ENCODE measurements around the gene PRMT7.

DNA sequence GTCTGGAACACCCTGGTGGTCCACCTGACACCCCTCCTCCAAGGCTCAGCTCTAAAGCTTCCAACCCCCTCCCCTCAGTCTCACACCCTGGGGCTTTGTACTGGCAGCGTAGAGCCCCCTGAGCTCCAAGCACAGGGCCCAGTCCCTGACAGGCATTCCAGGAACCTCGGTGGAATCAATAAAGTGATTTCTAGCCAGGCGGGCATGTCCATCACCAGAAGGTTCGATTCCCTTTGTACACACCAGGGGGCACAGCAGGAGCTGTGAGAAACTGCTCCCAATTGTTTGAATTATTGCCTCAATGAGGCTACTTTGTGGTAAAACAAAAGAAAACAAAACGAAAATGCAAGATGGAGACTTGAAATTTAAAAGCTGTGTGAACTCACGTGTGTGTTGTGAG is 85.7 kb downstream of the PRMT7 start:
- TF ChIP-seq RAD21 (conservative IDR thresholded peaks at IDR 0.05) (no peak), EZH2 (IDR thresholded peaks at IDR 0.05; ENCODE audit: borderline replicate concordance, insufficient read depth, low read length, poor library complexity, severe bottlenecking) (no peak), TAF1 (IDR thresholded peaks at IDR 0.05; ENCODE audit: low read depth) (no peak), POLR2AphosphoS5 (IDR thresholded peaks at IDR 0.05) (no peak), EP300 (conservative IDR thresholded peaks at IDR 0.05; ENCODE audit: poor library complexity, severe bottlenecking) (no peak), SMC3 (conservative IDR thresholded peaks at IDR 0.05; ENCODE audit: poor library complexity) (no peak)
- TF ChIP-seq, protein P1, sequence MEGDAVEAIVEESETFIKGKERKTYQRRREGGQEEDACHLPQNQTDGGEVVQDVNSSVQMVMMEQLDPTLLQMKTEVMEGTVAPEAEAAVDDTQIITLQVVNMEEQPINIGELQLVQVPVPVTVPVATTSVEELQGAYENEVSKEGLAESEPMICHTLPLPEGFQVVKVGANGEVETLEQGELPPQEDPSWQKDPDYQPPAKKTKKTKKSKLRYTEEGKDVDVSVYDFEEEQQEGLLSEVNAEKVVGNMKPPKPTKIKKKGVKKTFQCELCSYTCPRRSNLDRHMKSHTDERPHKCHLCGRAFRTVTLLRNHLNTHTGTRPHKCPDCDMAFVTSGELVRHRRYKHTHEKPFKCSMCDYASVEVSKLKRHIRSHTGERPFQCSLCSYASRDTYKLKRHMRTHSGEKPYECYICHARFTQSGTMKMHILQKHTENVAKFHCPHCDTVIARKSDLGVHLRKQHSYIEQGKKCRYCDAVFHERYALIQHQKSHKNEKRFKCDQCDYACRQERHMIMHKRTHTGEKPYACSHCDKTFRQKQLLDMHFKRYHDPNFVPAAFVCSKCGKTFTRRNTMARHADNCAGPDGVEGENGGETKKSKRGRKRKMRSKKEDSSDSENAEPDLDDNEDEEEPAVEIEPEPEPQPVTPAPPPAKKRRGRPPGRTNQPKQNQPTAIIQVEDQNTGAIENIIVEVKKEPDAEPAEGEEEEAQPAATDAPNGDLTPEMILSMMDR (IDR thresholded peaks at IDR 0.05; ENCODE audit: poor library complexity, severe bottlenecking) = no peak
- TF ChIP-seq, protein P2, sequence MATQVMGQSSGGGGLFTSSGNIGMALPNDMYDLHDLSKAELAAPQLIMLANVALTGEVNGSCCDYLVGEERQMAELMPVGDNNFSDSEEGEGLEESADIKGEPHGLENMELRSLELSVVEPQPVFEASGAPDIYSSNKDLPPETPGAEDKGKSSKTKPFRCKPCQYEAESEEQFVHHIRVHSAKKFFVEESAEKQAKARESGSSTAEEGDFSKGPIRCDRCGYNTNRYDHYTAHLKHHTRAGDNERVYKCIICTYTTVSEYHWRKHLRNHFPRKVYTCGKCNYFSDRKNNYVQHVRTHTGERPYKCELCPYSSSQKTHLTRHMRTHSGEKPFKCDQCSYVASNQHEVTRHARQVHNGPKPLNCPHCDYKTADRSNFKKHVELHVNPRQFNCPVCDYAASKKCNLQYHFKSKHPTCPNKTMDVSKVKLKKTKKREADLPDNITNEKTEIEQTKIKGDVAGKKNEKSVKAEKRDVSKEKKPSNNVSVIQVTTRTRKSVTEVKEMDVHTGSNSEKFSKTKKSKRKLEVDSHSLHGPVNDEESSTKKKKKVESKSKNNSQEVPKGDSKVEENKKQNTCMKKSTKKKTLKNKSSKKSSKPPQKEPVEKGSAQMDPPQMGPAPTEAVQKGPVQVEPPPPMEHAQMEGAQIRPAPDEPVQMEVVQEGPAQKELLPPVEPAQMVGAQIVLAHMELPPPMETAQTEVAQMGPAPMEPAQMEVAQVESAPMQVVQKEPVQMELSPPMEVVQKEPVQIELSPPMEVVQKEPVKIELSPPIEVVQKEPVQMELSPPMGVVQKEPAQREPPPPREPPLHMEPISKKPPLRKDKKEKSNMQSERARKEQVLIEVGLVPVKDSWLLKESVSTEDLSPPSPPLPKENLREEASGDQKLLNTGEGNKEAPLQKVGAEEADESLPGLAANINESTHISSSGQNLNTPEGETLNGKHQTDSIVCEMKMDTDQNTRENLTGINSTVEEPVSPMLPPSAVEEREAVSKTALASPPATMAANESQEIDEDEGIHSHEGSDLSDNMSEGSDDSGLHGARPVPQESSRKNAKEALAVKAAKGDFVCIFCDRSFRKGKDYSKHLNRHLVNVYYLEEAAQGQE (IDR thresholded peaks at IDR 0.05; ENCODE audit: borderline replicate concordance) = no peak
